OCI-LY1 (cell line): ENCODE data around the gene ABCA7.

Experiments
- EZH2 ChIP-seq: fragments of 200-600 bp; sonication (generic), shearing (Covaris generic); IDR thresholded peaks from 2 replicates; pipeline ENCODE4 v1.8.0; 2017; ENCODE audit warnings: borderline replicate concordance, mixed run types, mild to moderate bottlenecking, antibody characterized with exemption, low read length, moderate library complexity, mixed read lengths
- TF ChIP-seq, protein P1 (sequence below): fragments of 200-600 bp; sonication (generic), shearing (Covaris generic); IDR thresholded peaks from 2 replicates; pipeline ENCODE4 v1.5.1; 2017; ENCODE audit warnings: mild to moderate bottlenecking, antibody characterized with exemption, low read length, moderate library complexity, mixed read lengths

DNA sequence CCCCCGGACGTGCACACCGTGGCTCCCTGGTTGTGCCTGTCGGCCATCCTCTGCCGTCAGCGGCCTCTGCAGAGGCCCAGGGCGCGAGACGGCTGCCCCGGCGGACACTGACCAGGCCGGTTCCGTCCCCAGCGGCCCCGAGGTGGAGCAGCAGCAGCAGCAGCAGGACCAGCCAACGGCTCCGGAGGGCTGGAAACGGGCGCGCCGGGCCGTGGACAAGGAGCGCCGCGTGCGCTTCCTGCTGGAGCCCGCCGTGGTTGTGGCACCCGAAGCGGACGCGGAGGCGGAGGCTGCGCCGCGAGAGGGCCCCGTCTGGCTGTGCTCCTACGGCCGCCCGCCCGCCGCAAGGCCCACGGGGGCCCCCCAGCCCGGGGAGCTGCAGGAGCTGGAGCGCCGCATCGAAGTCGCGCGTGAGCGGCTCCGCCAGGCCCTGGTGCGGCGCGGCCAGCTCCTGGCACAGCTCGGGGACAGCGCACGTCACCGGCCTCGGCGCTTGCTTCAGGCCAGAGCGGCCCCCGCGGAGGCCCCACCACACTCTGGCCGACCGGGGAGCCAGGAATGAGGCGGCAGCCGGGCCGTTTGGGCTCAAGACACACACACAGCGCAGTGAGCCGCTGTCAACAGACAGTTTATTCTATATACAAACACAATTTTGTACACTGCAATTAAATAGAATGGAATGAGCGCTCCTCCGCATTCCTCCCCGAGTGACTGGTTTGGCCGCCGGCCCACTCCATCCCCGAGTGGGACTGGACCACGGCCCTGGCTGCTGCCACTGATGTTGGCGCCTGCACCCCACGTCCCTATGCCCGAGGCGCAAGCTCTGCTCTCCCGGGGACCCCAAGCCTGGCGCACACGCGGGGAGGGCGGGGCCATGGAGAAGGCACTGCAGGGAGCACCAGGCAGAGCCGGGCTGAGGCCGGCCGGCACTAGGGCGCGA lies 30.6 kb upstream of the ABCA7 start:
- TF ChIP-seq, protein P1, sequence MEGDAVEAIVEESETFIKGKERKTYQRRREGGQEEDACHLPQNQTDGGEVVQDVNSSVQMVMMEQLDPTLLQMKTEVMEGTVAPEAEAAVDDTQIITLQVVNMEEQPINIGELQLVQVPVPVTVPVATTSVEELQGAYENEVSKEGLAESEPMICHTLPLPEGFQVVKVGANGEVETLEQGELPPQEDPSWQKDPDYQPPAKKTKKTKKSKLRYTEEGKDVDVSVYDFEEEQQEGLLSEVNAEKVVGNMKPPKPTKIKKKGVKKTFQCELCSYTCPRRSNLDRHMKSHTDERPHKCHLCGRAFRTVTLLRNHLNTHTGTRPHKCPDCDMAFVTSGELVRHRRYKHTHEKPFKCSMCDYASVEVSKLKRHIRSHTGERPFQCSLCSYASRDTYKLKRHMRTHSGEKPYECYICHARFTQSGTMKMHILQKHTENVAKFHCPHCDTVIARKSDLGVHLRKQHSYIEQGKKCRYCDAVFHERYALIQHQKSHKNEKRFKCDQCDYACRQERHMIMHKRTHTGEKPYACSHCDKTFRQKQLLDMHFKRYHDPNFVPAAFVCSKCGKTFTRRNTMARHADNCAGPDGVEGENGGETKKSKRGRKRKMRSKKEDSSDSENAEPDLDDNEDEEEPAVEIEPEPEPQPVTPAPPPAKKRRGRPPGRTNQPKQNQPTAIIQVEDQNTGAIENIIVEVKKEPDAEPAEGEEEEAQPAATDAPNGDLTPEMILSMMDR: no peak
- no peak for TF ChIP-seq EZH2
